GM21360 (cell line): ENCODE results near the gene ISG15.
"Not testable (repeated sequence)": the region's sequence is repeated elsewhere in the genome, so short reads cannot be mapped to it uniquely, and the experiment has no call there.

ENCODE experiments used
- ATAC-seq: cut with Tn5 transposase; IDR thresholded peaks from one replicate; pipeline ENCODE4 v1.9.1; 2021; ENCODE audit warnings: mild to moderate bottlenecking, moderate library complexity; ENCODE audit not compliant: unreplicated experiment

The ISG15 gene

GRCh38 chr1:1011396-1011949, 1.8 kb upstream of the ISG15 start:
- ATAC-seq = no peak

- ATAC-seq = not testable (repeated sequence)
These were observed 577 bp upstream of the ISG15 start for GRCh38 chr1:1012736-1013104.

- ATAC-seq = peak; percentile 17
These were observed 788 bp downstream of the ISG15 start for GRCh38 chr1:1013922-1014648.

GRCh38 chr1:1014799-1015681, 1.7 kb downstream of the ISG15 start:
- ATAC-seq = no peak

- ATAC-seq = not testable (repeated sequence)
These were observed 4.4 kb downstream of the ISG15 start for GRCh38 chr1:1017397-1018320.

GRCh38 chr1:1018321-1018685, 5.0 kb downstream of the ISG15 start:
- ATAC-seq = not testable (repeated sequence)

- peak; percentile 59 for ATAC-seq
These were observed 6.1 kb downstream of the ISG15 start for GRCh38 chr1:1019122-1019999.

GRCh38 chr1:1020000-1020404, 6.7 kb downstream of the ISG15 start, which contains the start of gene AGRN:
AGRN (plus strand) TSS chr1:1020120; CDS start chr1:1020173, 53 bp downstream.
- ATAC-seq = peak; percentile 35

- ATAC-seq = peak; percentile 21
These were observed 7.2 kb downstream of the ISG15 start for GRCh38 chr1:1020415-1021009.

GRCh38 chr1:1021010-1021919, 8.0 kb downstream of the ISG15 start:
- no peak for ATAC-seq

GRCh38 chr1:1021920-1022259, 8.6 kb downstream of the ISG15 start:
- ATAC-seq = no peak

- no peak for ATAC-seq
These were observed 9.2 kb downstream of the ISG15 start for GRCh38 chr1:1022302-1023009.

- no peak for ATAC-seq
These were observed 10.4 kb downstream of the ISG15 start for GRCh38 chr1:1023700-1024099.

GRCh38 chr1:1024149-1024770, 11.0 kb downstream of the ISG15 start:
- ATAC-seq = no peak

- ATAC-seq = no peak
These were observed 11.7 kb downstream of the ISG15 start for GRCh38 chr1:1024771-1025699.

GRCh38 chr1:1025730-1026129, 12.4 kb downstream of the ISG15 start:
- ATAC-seq = no peak
